ENCODE measurements around the gene PLEKHB1.
A peak's percentile ranks its signal among the peaks of the same experiment; 100 is the strongest.

The PLEKHB1 gene, protein sequence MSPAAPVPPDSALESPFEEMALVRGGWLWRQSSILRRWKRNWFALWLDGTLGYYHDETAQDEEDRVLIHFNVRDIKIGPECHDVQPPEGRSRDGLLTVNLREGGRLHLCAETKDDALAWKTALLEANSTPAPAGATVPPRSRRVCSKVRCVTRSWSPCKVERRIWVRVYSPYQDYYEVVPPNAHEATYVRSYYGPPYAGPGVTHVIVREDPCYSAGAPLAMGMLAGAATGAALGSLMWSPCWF

DNA sequence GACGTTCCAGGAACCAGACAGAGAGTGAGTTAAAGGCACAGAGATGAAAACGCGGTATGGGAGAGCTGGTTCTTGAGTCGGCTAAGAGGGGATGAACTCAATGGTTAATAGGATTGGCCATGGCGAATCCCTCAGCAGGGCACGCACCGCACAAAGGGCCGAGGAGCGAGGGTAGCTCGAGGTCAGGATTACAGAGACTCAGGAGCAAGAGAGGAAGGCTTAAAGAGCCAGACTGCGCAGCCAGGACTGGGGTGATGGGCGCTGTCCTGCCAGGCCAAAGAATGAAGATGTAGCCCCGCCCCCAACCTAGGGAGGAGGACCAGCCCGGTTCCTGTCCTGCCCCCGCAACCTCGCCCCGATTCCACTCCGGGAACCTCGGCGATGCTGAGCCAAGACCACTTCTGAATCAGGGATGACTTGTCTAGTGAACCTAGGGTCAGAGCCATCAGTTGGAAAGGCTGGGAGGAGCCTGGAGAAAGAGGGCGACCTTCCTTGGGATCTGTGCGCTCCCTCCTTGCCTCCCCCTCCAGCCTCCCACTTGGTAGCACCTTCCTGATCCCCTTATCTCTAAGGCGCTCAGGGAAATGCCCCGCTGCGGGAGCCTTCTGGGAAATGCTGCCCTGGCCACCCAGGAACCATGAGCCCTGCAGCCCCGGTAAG, at the start of gene PLEKHB1:
Gene PLEKHB1, plus strand, starts transcription at position 610 of the 660 bp plus-strand sequence. Its CDS starts 28 bp downstream, at position 638.
- no peak for DNase-seq (ENCODE audit: low spot score)
- in situ Hi-C loops (cut with MboI; ENCODE audit: low sequenced_read_pairs, unreplicated experiment): no loop called here
- TF ChIP-seq, protein P1, sequence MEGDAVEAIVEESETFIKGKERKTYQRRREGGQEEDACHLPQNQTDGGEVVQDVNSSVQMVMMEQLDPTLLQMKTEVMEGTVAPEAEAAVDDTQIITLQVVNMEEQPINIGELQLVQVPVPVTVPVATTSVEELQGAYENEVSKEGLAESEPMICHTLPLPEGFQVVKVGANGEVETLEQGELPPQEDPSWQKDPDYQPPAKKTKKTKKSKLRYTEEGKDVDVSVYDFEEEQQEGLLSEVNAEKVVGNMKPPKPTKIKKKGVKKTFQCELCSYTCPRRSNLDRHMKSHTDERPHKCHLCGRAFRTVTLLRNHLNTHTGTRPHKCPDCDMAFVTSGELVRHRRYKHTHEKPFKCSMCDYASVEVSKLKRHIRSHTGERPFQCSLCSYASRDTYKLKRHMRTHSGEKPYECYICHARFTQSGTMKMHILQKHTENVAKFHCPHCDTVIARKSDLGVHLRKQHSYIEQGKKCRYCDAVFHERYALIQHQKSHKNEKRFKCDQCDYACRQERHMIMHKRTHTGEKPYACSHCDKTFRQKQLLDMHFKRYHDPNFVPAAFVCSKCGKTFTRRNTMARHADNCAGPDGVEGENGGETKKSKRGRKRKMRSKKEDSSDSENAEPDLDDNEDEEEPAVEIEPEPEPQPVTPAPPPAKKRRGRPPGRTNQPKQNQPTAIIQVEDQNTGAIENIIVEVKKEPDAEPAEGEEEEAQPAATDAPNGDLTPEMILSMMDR (IDR thresholded peaks at IDR 0.05; ENCODE audit: borderline replicate concordance, control extremely low read depth, extremely low read depth, insufficient read depth, missing control alignments): no peak

DNA sequence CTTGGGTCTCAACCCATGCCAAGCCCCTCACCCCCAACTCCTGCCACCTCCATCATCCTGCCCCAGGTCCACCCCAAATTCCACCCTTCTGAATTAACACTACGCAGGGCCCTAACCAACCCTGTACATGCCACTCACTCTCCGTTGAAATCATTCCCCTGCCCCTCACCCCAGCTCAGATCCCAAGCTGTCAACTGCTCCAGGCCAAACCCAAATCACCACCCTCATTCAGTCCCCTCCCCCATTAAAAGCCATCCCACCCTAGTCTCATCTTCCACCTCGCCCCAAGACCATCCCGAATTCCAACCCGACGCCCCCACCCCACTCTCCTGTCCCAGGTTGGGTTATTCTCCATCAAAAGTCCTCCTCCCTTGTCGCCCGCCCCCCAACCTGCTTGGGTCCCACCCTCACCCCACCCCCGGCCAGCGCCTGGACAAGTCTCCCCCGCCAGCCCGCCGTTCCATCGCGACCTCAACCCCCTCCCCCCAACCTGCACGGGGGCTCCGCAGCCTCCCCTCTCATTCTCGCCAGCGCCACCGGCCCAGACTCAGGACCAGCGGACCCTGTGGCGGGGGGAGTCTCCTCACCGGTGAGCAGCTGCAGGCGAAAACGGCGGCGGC, 48.9 kb upstream of the PLEKHB1 start:
- in situ Hi-C loops (cut with MboI; ENCODE audit: low sequenced_read_pairs, unreplicated experiment): no loop called here
- TF ChIP-seq, protein P1 (IDR thresholded peaks at IDR 0.05; ENCODE audit: borderline replicate concordance, control extremely low read depth, extremely low read depth, insufficient read depth, missing control alignments): no peak

DNA sequence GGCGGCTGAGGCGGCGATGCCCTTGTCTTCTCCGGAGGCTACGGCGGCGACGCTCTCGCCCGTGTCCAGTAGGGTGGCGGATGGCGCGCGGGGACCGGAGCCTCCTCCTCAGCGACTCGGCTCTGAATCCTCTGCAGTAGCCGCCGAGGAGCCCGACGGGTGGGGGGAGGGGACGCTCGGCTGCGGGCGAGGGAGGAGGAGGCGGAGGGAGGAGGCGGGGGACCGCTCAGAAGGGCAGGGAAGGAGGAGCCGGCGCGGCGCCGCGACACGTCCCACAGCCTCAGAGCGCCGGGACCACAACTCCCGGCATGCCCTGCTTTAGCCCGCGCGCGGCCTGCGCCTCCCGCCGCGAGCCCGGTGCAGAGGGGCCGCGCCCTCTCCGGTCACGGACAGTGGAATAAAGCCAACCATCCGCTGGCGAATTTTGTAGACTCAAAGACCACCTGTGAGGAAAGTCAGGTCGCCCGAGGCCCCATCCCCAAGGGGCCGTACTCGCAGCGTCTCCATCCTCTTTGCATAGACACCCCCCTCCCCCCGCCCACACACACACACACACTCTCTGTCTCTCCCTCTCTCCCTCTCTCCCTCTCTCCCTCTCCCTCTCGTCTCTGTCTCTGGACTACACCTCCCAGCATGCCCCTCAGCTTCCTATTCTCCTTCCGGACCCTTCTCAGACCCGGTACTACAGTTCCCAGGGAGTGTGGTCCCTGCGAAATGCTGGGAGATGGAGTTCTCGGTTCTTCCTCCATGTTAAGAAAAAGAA, 48.2 kb upstream of the PLEKHB1 start, which contains the start of gene FAM168A:
Gene FAM168A, minus strand, starts transcription at position 157 of the 763 bp plus-strand sequence. CDS start 129,638 bp downstream, outside the sequence.
- in situ Hi-C loops (cut with MboI; ENCODE audit: low sequenced_read_pairs, unreplicated experiment): no loop called here
- peak; percentile 97 for DNase-seq (ENCODE audit: low spot score)
- TF ChIP-seq, protein P1 (IDR thresholded peaks at IDR 0.05; ENCODE audit: borderline replicate concordance, control extremely low read depth, extremely low read depth, insufficient read depth, missing control alignments): no peak

More for the DNA sequence above, 48.9 kb upstream of the PLEKHB1 start:
- no peak for DNase-seq (ENCODE audit: low spot score)

DNA sequence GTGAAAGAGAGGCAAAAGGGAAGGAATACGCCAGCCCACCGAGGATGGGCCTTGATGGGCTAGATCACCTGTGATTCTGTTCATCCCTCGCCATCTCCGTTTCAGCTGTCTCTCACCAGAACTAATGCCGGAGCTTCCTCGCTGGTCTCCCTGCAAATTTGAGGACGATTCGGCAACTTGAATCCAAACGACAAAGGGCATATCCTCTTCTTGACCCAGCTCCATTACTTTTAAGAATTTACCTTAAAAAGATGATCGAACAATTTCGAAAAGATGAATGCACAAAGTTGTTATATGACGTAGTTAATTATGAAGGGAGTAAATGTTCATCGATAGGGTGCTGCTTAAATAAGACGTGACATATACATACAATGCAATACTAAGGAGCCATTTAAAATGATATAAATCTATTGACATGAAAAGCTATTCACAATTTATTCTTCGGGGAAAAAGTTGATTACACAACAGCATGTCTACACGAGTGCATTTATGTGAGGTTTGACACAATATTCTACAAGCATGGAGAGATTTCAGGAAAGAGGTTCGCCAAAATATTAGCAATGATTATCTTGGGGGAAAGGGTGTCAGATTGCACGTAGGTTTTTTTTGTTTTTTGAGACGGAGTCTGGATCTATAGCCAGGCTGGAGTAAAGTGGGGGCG, 47.5 kb upstream of the PLEKHB1 start:
- no peak for DNase-seq (ENCODE audit: low spot score)
- TF ChIP-seq, protein P1 (IDR thresholded peaks at IDR 0.05; ENCODE audit: borderline replicate concordance, control extremely low read depth, extremely low read depth, insufficient read depth, missing control alignments): no peak
- in situ Hi-C loops (cut with MboI; ENCODE audit: low sequenced_read_pairs, unreplicated experiment): no loop called here

DNA sequence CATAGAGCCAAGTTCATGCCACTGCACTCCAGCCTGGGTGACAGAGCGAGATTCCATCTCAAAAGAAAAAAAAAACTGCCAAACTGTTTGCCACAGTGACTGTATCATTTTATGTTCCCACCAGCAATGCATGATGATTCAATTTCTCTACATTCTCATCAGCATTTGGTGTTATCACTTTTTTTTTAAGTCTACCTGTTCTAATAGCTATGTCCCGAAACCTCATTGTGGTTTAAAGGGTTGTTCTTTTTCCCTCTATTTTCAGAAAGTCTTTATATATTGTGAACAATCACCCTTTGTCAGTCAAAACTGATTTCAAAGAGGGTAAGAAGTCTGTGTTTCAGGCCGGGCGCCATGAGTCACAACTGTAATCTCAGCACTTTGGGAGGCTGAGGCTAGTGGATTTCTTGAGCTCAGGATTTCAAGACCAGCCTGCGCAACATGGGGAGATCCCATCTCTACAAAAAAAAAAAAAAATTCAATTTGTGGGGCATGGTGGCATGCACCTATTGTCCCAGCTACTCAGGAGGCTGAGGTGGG, 33.7 kb upstream of the PLEKHB1 start:
- TF ChIP-seq, protein P1 (IDR thresholded peaks at IDR 0.05; ENCODE audit: borderline replicate concordance, control extremely low read depth, extremely low read depth, insufficient read depth, missing control alignments): no peak
- in situ Hi-C loops (cut with MboI; ENCODE audit: low sequenced_read_pairs, unreplicated experiment): no loop called here
- no peak for DNase-seq (ENCODE audit: low spot score)

Data from GM13976 (cell line).